HG02938 (cell line): ENCODE results near the gene PFKFB4.

Source experiments
- ATAC-seq: cut with Tn5 transposase; IDR thresholded peaks from one replicate; pipeline ENCODE4 v1.9.1; 2021; ENCODE audit warnings: mild to moderate bottlenecking, moderate library complexity; ENCODE audit not compliant: unreplicated experiment

The PFKFB4 gene

GRCh38 chr3:48556796-48557626, at the start of gene PFKFB4:
Gene PFKFB4 (minus strand): TSS chr3:48556803. CDS start chr3:48556777, 26 bp downstream.
- peak; percentile 82 for ATAC-seq

GRCh38 chr3:48601622-48601994, 45.0 kb upstream of the PFKFB4 start:
- ATAC-seq: no peak

- no peak for ATAC-seq
These were observed 44.4 kb upstream of the PFKFB4 start for GRCh38 chr3:48600711-48601621.

GRCh38 chr3:48599509-48600285, 43.1 kb upstream of the PFKFB4 start:
- ATAC-seq: no peak

GRCh38 chr3:48599077-48599501, 42.5 kb upstream of the PFKFB4 start:
- ATAC-seq: no peak

GRCh38 chr3:48598323-48599076, 41.9 kb upstream of the PFKFB4 start:
- no peak for ATAC-seq

GRCh38 chr3:48597408-48597800, 40.8 kb upstream of the PFKFB4 start:
- ATAC-seq: no peak

GRCh38 chr3:48596676-48597407, 40.2 kb upstream of the PFKFB4 start:
- no peak for ATAC-seq

GRCh38 chr3:48596157-48596556, 39.6 kb upstream of the PFKFB4 start:
- ATAC-seq: no peak

- no peak for ATAC-seq
These were observed 39.0 kb upstream of the PFKFB4 start for GRCh38 chr3:48595526-48596121.

GRCh38 chr3:48595075-48595525, 38.5 kb upstream of the PFKFB4 start, which contains the start of gene COL7A1:
Gene COL7A1 (minus strand): TSS chr3:48595329. CDS start chr3:48595159, 170 bp downstream.
- no peak for ATAC-seq

GRCh38 chr3:48594417-48595049, 37.9 kb upstream of the PFKFB4 start:
- no peak for ATAC-seq

GRCh38 chr3:48593337-48593736, 36.7 kb upstream of the PFKFB4 start:
- no peak for ATAC-seq

- no peak for ATAC-seq
These were observed 36.0 kb upstream of the PFKFB4 start for GRCh38 chr3:48592519-48593087.

- no peak for ATAC-seq
These were observed 35.4 kb upstream of the PFKFB4 start for GRCh38 chr3:48591886-48592518.

- ATAC-seq: no peak
These were observed 34.8 kb upstream of the PFKFB4 start for GRCh38 chr3:48591436-48591835.

GRCh38 chr3:48588230-48588629, 31.6 kb upstream of the PFKFB4 start:
- no peak for ATAC-seq

- no peak for ATAC-seq
These were observed 31.1 kb upstream of the PFKFB4 start for GRCh38 chr3:48587686-48588085.
